ENCODE data around the gene NDUFAF2.

The NDUFAF2 gene

GRCh38 chr5:60944904-60945812 is at the start of gene NDUFAF2, which contains the start of gene ERCC8:
NDUFAF2 (plus strand) TSS chr5:60945205; CDS start chr5:60945256, 51 bp downstream.
ERCC8 (minus strand) TSS chr5:60945070; CDS start chr5:60945008, 62 bp downstream.
- peak within 1 kb of the TSS; percentile 84 for H3K4me3 ChIP-seq (ENCODE audit: low read length)
- no peak for TF ChIP-seq ZNF274 (IDR thresholded peaks at IDR 0.05; ENCODE audit: low read depth, low read length)

GRCh38 chr5:60896991-60897390 is 48.0 kb upstream of the NDUFAF2 start:
- TF ChIP-seq ZNF274 (IDR thresholded peaks at IDR 0.05; ENCODE audit: low read depth, low read length) = no peak
- H3K4me3 ChIP-seq (ENCODE audit: low read length) = no peak overlapping the region

GRCh38 chr5:60903356-60903755 is 41.6 kb upstream of the NDUFAF2 start:
- TF ChIP-seq ZNF274 (IDR thresholded peaks at IDR 0.05; ENCODE audit: low read depth, low read length) = no peak
- no peak overlapping the region for H3K4me3 ChIP-seq (ENCODE audit: low read length)

- no peak for TF ChIP-seq ZNF274 (IDR thresholded peaks at IDR 0.05; ENCODE audit: low read depth, low read length)
Measured at GRCh38 chr5:60916646-60917045, 28.4 kb upstream of the NDUFAF2 start.

GRCh38 chr5:60918466-60918865 is 26.5 kb upstream of the NDUFAF2 start:
- no peak overlapping the region for H3K4me3 ChIP-seq (ENCODE audit: low read length)
- TF ChIP-seq ZNF274 (IDR thresholded peaks at IDR 0.05; ENCODE audit: low read depth, low read length) = no peak

More at GRCh38 chr5:60916646-60917045, 28.4 kb upstream of the NDUFAF2 start:
- H3K4me3 ChIP-seq (ENCODE audit: low read length) = no peak overlapping the region

GRCh38 chr5:60927450-60927849 is 17.6 kb upstream of the NDUFAF2 start:
- no peak overlapping the region for H3K4me3 ChIP-seq (ENCODE audit: low read length)
- TF ChIP-seq ZNF274 (IDR thresholded peaks at IDR 0.05; ENCODE audit: low read depth, low read length) = no peak

- no peak for TF ChIP-seq ZNF274 (IDR thresholded peaks at IDR 0.05; ENCODE audit: low read depth, low read length)
- H3K4me3 ChIP-seq (ENCODE audit: low read length) = no peak overlapping the region
Measured at GRCh38 chr5:60929024-60929423, 16.0 kb upstream of the NDUFAF2 start.

- peak overlapping the region; percentile 84; the same call in 1 of the 2 replicates for H3K4me3 ChIP-seq (ENCODE audit: low read length)
Measured at GRCh38 chr5:60943624-60944023, 1.4 kb upstream of the NDUFAF2 start.

GRCh38 chr5:60945813-60946187 is 795 bp downstream of the NDUFAF2 start:
- H3K4me3 ChIP-seq (ENCODE audit: low read length) = peak overlapping the region; percentile 84
- TF ChIP-seq ZNF274 (IDR thresholded peaks at IDR 0.05; ENCODE audit: low read depth, low read length) = no peak

More at GRCh38 chr5:60943624-60944023, 1.4 kb upstream of the NDUFAF2 start:
- TF ChIP-seq ZNF274 (IDR thresholded peaks at IDR 0.05; ENCODE audit: low read depth, low read length) = no peak

- TF ChIP-seq ZNF274 (IDR thresholded peaks at IDR 0.05; ENCODE audit: low read depth, low read length) = no peak
- no peak overlapping the region for H3K4me3 ChIP-seq (ENCODE audit: low read length)
Measured at GRCh38 chr5:60948738-60949137, 3.7 kb downstream of the NDUFAF2 start.

GRCh38 chr5:60955239-60955638 is 10.2 kb downstream of the NDUFAF2 start:
- H3K4me3 ChIP-seq (ENCODE audit: low read length) = no peak overlapping the region
- TF ChIP-seq ZNF274 (IDR thresholded peaks at IDR 0.05; ENCODE audit: low read depth, low read length) = no peak

GRCh38 chr5:60958088-60958487 is 13.1 kb downstream of the NDUFAF2 start:
- H3K4me3 ChIP-seq (ENCODE audit: low read length) = no peak overlapping the region
- TF ChIP-seq ZNF274 (IDR thresholded peaks at IDR 0.05; ENCODE audit: low read depth, low read length) = no peak

- no peak for TF ChIP-seq ZNF274 (IDR thresholded peaks at IDR 0.05; ENCODE audit: low read depth, low read length)
- H3K4me3 ChIP-seq (ENCODE audit: low read length) = no peak overlapping the region
Measured at GRCh38 chr5:60958712-60959111, 13.7 kb downstream of the NDUFAF2 start.

GRCh38 chr5:60959156-60959555 is 14.2 kb downstream of the NDUFAF2 start:
- TF ChIP-seq ZNF274 (IDR thresholded peaks at IDR 0.05; ENCODE audit: low read depth, low read length) = no peak
- no peak overlapping the region for H3K4me3 ChIP-seq (ENCODE audit: low read length)

- no peak overlapping the region for H3K4me3 ChIP-seq (ENCODE audit: low read length)
- no peak for TF ChIP-seq ZNF274 (IDR thresholded peaks at IDR 0.05; ENCODE audit: low read depth, low read length)
Measured at GRCh38 chr5:60960591-60960990, 15.6 kb downstream of the NDUFAF2 start.
